A549 (cell line): ENCODE results near the gene GLT6D1. TPM values are rescaled to one million over a fixed set of nuclear protein-coding genes. Genes with fewer than 3 reads are reported as not detected.

Source experiments
- ATAC-seq, 2 experiments: fragments of 200-7000 bp in 1 of 2; fragments of >200 bp in 1 of 2; cut with Nextera tagmentation in 1 of 2; cut with Tn5 transposase in 1 of 2; 3 replicates each; pipeline versions ENCODE4 v1.8.0 to v1.9.1; 2018 to 2020; ENCODE audit warnings: mild to moderate bottlenecking in 1 of 2, moderate library complexity in 1 of 2
- CTCF ChIA-PET: fragments of 300-600 bp; sonication (Branson Sonifier 250); formaldehyde crosslinking; extraction: SDS; loops from one replicate; lab custom pipeline; 2021; ENCODE audit warnings: antibody characterized with exemption, inconsistent platforms; lab: Yijun Ruan, JAX
- POLR2A ChIA-PET: fragments of 350-600 bp; formaldehyde crosslinking; extraction: SDS; loops from one replicate; lab custom pipeline; 2021; ENCODE audit warnings: antibody characterized with exemption, inconsistent platforms; lab: Yijun Ruan, JAX
- DNase-seq, 2 experiments: peaks; one replicate each; pipeline versions ENCODE4 v3.0.0 to v3.0.0-alpha.2; 2011 to 2016; ENCODE audit warnings: low read depth in 1 of 2, low spot score in 1 of 2
- FAIRE-seq: peaks from 2 replicates; lab custom pipeline; 2011; peaks lifted over from hg19 to GRCh38; lab: Jason Lieb, UNC
- H3K27ac ChIP-seq, 2 experiments: fragments of >200 bp; sonication (Bioruptor Twin); formaldehyde crosslinking; 3 replicates each; pipeline ENCODE4 v1.5.1; 2016 to 2017
- H3K4me1 ChIP-seq: fragments of >200 bp; sonication (Bioruptor Twin); formaldehyde crosslinking; 3 replicates; pipeline ENCODE4 v1.6.1; 2016
- H3K4me2 ChIP-seq: fragments of >200 bp; sonication (Bioruptor Twin); formaldehyde crosslinking; 3 replicates; pipeline ENCODE4 v1.6.1; 2016
- H3K4me3 ChIP-seq: fragments of >200 bp; sonication (Bioruptor Twin); formaldehyde crosslinking; 3 replicates; pipeline ENCODE4 v1.5.1; 2016
- H3K9me3 ChIP-seq: fragments of >200 bp; sonication (Bioruptor Twin); formaldehyde crosslinking; 3 replicates; pipeline ENCODE4 v1.6.1; 2016
- CBX2 ChIP-seq: fragments of 200-600 bp; sonication (generic); IDR thresholded peaks from 2 replicates; pipeline ENCODE4 v1.6.1; 2016; ENCODE audit warnings: low read depth, mild to moderate bottlenecking, borderline replicate concordance
- CBX8 ChIP-seq: fragments of 200-600 bp; sonication (generic); IDR thresholded peaks from 2 replicates; pipeline ENCODE4 v1.6.1; 2016
- CHD4 ChIP-seq: fragments of 200-600 bp; sonication (generic); IDR thresholded peaks from 2 replicates; pipeline ENCODE4 v1.6.1; 2016; ENCODE audit warnings: antibody characterized with exemption, mild to moderate bottlenecking, borderline replicate concordance
- EHF ChIP-seq: fragments of 250-450 bp; sonication (Bioruptor Pico); IDR thresholded peaks from 2 replicates; pipeline ENCODE4 v1.5.0; 2020; ENCODE audit warnings: mild to moderate bottlenecking
- ELK1 ChIP-seq: fragments of 150-350 bp; IDR thresholded peaks from 2 replicates; pipeline ENCODE4 v1.6.1; 2014; ENCODE audit warnings: low read depth, mild to moderate bottlenecking, low read length
- FOXS1 ChIP-seq: fragments of 250-450 bp; sonication (Bioruptor Pico); IDR thresholded peaks from 2 replicates; pipeline ENCODE4 v1.5.0; 2020; ENCODE audit warnings: mild to moderate bottlenecking, moderate library complexity
- GATA3 ChIP-seq: IDR thresholded peaks from 2 replicates; pipeline ENCODE4 v1.6.1; 2012; ENCODE audit warnings: borderline replicate concordance
- HOXB5 ChIP-seq: fragments of 250-450 bp; sonication (Bioruptor Pico); IDR thresholded peaks from 2 replicates; pipeline ENCODE4 v1.5.0; 2020; ENCODE audit warnings: mild to moderate bottlenecking, moderate library complexity
- MYC ChIP-seq: IDR thresholded peaks from 2 replicates; pipeline ENCODE4 v1.6.1; 2012; ENCODE audit warnings: mild to moderate bottlenecking, inconsistent platforms, low read length, improper control_type of control experiment, borderline replicate concordance
- PBX3 ChIP-seq: IDR thresholded peaks from 2 replicates; pipeline ENCODE4 v1.6.1; 2012
- POLR2A ChIP-seq: IDR thresholded peaks from 2 replicates; pipeline ENCODE4 v1.6.1; 2012; ENCODE audit warnings: mild to moderate bottlenecking, low read length
- RAD21 ChIP-seq, 2 experiments: fragments of >200 bp in 1 of 2; sonication (Bioruptor Twin) in 1 of 2; formaldehyde crosslinking in 1 of 2; IDR thresholded peaks in 1 of 2; conservative IDR thresholded peaks in 1 of 2; 2 replicates in 1 of 2; 3 replicates in 1 of 2; pipeline ENCODE4 v1.6.1; 2012 to 2018; ENCODE audit warnings: inconsistent platforms in 1 of 2
- RARB ChIP-seq: fragments of 250-450 bp; sonication (Bioruptor Pico); IDR thresholded peaks from 2 replicates; pipeline ENCODE4 v1.8.0; 2021; ENCODE audit warnings: mild to moderate bottlenecking, moderate library complexity
- REST ChIP-seq: fragments of 200-600 bp; sonication (generic); IDR thresholded peaks from 2 replicates; pipeline ENCODE4 v1.6.1; 2016; ENCODE audit warnings: antibody characterized with exemption, mild to moderate bottlenecking, moderate library complexity
- SMC3 ChIP-seq: fragments of >200 bp; sonication (Bioruptor Twin); formaldehyde crosslinking; IDR thresholded peaks from 3 replicates; pipeline ENCODE4 v1.6.1; 2018; ENCODE audit warnings: inconsistent platforms
- ZFP36 ChIP-seq: fragments of 450-650 bp; IDR thresholded peaks from 2 replicates; pipeline ENCODE4 v1.6.1; 2014; ENCODE audit warnings: borderline replicate concordance; ENCODE audit not compliant: partially characterized antibody
- ZNF302 ChIP-seq: fragments of 250-450 bp; sonication (Bioruptor Pico); IDR thresholded peaks from 2 replicates; pipeline ENCODE4 v1.9.0; 2021; ENCODE audit warnings: inconsistent platforms, mild to moderate bottlenecking, moderate library complexity
- ZSCAN20 ChIP-seq: fragments of 250-450 bp; sonication (Bioruptor Pico); IDR thresholded peaks from 2 replicates; pipeline ENCODE4 v1.8.0; 2022; ENCODE audit warnings: mild to moderate bottlenecking, moderate library complexity
- WGBS: methylation state at CpG from one replicate; pipeline ENCODE4 v1.1.6; 2017; ENCODE audit errors: missing lambda C conversion rate; 5-methylcytosine and 5-hydroxymethylcytosine counted together
- polyA plus RNA-seq, 4 experiments: library from polyadenylated mRNA; depleted of rRNA in 3 of 4; stranded (reverse); fragments of >200 nt; fragmentation: RNase III in 1 of 4; extraction: RNeasy Plus Mini Kit Qiagen cat#74134 plus additional on column Dnase treatment in 1 of 4; gene quantifications; 2 replicates in 3 of 4; 3 replicates in 1 of 4; pipeline ENCODE4 v1.2.3, GENCODE V29; 2011 to 2017
- TF ChIP-seq, protein P1 (sequence below): fragments of 250-450 bp; sonication (Bioruptor Pico); IDR thresholded peaks from 2 replicates; pipeline ENCODE4 v1.5.0; 2020; ENCODE audit warnings: low read depth, mild to moderate bottlenecking, moderate library complexity
- TF ChIP-seq, protein P2 (sequence below): fragments of 450-650 bp; IDR thresholded peaks from 2 replicates; pipeline ENCODE4 v1.6.1; 2014; ENCODE audit warnings: antibody characterized with exemption

GLT6D1 gene
- polyA plus RNA-seq, 2 of the 4 experiments (the other 2 are of a cell fraction) = not detected

- 49% methylated on average over 18 of the region's 18 CpGs for WGBS
- DNase-seq (no peak), ATAC-seq (no peak), FAIRE-seq (no peak)
- TF ChIP-seq ZFP36 (no peak), ELK1 (no peak), RAD21 (conservative IDR thresholded peaks at IDR 0.05 in 1 of 2, IDR thresholded peaks at IDR 0.05 in 1 of 2) (no peak), MYC (no peak), ZNF302 (CRISPR knock-in tag) (no peak), EHF (CRISPR knock-in tag) (no peak)
- ChIA-PET CTCF (interaction anchor here (2.0 to 2.5 kb wide), 2 partner anchors 22 to 77 kb away, joined by 5 to 11 read pairs; no protein-coding TSS in a partner anchor), POLR2A (no interaction called here)
- no peak overlapping the region for H3K4me2 ChIP-seq
- no peaks in the 10 kb centered on the region for H3K9me3 ChIP-seq
- H3K27ac ChIP-seq = no peak overlapping the region
- no peaks in the 10 kb centered on the region for H3K4me1 ChIP-seq
- no peak overlapping the region for H3K4me3 ChIP-seq
These were observed 57.5 kb downstream of the GLT6D1 start for GRCh38 chr9:135581636-135582426.

DNA sequence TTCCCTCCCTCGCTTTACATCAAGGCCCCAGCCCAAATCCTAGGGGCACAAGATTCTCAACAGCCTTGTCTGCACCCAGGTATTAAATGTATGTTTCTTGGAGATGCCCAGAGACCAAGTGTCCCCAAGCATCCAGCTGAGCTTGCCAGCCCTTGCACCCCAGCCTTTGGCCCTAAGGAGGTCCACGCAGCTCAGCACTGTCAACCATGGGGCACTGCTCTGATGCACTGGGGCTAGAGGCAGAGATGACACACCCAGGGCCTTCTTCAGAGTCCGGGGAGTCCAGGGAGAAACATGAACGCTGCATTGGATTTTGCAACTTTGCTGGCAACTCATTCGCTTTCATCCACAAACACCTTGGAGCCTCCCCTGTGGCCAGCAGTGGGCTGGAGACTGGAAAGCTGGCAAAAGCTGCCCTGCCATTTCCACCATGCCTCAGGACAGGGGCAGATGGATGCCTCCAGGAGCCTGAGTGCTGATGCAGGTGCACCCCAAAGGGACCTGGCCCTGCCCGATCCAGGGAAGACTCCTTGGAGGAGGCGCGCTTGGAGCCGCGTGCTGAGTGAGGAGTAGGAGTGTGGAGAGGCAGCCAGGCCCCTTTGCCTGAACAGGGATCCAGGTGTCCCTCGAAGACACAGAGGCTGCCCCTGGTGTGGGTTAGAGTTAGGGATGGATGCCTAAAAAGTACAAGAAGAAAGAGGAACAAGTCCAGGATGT is 58.5 kb downstream of the GLT6D1 start:
- Histone ChIP-seq H3K9me3 (no peaks in the 10 kb centered on the region), H3K4me3 (no peak overlapping the region), H3K4me2 (no peak overlapping the region), H3K27ac (no peak overlapping the region), H3K4me1 (no peaks in the 10 kb centered on the region)
- no peak for ATAC-seq
- ChIA-PET POLR2A (no interaction called here), CTCF (no interaction called here)
- FAIRE-seq = no peak
- WGBS = 60% methylated on average over 9 of the region's 11 CpGs
- DNase-seq = no peak
- TF ChIP-seq CBX2 = no peak
- TF ChIP-seq HOXB5 (CRISPR knock-in tag) = no peak
- no peak for TF ChIP-seq REST
- TF ChIP-seq RARB = no peak
- no peak for TF ChIP-seq CBX8
- no peak for TF ChIP-seq ZNF302 (CRISPR knock-in tag)
- TF ChIP-seq, protein P1, sequence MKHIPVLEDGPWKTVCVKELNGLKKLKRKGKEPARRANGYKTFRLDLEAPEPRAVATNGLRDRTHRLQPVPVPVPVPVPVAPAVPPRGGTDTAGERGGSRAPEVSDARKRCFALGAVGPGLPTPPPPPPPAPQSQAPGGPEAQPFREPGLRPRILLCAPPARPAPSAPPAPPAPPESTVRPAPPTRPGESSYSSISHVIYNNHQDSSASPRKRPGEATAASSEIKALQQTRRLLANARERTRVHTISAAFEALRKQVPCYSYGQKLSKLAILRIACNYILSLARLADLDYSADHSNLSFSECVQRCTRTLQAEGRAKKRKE (CRISPR knock-in tag) = no peak
- TF ChIP-seq PBX3 = no peak
- TF ChIP-seq POLR2A = no peak
- TF ChIP-seq GATA3 = no peak
- TF ChIP-seq ZSCAN20 = no peak
- TF ChIP-seq EHF (CRISPR knock-in tag) = no peak
- TF ChIP-seq MYC = no peak
- no peak for TF ChIP-seq CHD4
- no peak for TF ChIP-seq ZFP36
- TF ChIP-seq SMC3 = no peak
- TF ChIP-seq, protein P2, sequence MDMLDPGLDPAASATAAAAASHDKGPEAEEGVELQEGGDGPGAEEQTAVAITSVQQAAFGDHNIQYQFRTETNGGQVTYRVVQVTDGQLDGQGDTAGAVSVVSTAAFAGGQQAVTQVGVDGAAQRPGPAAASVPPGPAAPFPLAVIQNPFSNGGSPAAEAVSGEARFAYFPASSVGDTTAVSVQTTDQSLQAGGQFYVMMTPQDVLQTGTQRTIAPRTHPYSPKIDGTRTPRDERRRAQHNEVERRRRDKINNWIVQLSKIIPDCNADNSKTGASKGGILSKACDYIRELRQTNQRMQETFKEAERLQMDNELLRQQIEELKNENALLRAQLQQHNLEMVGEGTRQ = no peak
- no peak for TF ChIP-seq ELK1
- no peak for TF ChIP-seq FOXS1 (CRISPR knock-in tag)
